Loucy (cell line): Measurements from ENCODE around the gene RNFT2.
"Not testable (repeated sequence)": the region's sequence is repeated elsewhere in the genome, so short reads cannot be mapped to it uniquely, and the experiment has no call there.

ENCODE experiments used
- CTCF ChIP-seq: fragments of 200-600 bp; sonication (generic); conservative IDR thresholded peaks from 2 replicates; pipeline ENCODE4 v1.5.1; 2014; ENCODE audit warnings: mild to moderate bottlenecking, antibody characterized with exemption, low read length
- EZH2phosphoT487 ChIP-seq: fragments of 200-600 bp; IDR thresholded peaks from 2 replicates; pipeline ENCODE4 v1.6.1; 2018; ENCODE audit warnings: antibody characterized with exemption, mild to moderate bottlenecking, moderate library complexity, borderline replicate concordance

- not testable (repeated sequence) for TF ChIP-seq CTCF, EZH2phosphoT487
Observed at GRCh38 chr12:116814766-116815165, 76.7 kb downstream of the RNFT2 start.
